GM21390 (cell line): Measurements from ENCODE around the gene CDH10.

ENCODE experiments used
- ATAC-seq: cut with Tn5 transposase; IDR thresholded peaks from one replicate; pipeline ENCODE4 v1.9.1; 2021; ENCODE audit not compliant: unreplicated experiment

CDH10 gene

DNA sequence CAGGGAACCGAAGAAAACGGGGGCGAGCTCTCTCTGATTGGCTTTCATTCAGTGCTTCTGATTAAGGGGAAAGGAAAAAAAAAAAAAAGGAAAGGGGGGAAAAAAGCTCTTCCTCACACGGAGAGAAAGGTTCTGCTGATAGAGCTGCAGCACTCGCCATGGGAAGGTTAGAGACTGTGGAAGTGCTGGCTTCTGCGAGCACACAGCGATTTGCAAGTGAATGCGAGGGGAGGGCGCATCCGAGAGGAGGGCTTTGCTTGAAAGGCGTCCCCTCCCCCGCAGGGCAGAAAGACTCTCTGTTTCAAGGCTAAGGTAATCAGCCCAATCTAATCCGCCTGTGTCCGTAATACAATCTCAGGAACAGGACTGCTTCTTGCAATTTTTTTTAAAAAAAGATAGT lies at the start of gene CDH10:
Gene CDH10, minus strand, starts transcription at position 218 of the 400 bp plus-strand sequence. CDS start 51,488 bp downstream, outside the sequence.
- no peak for ATAC-seq

DNA sequence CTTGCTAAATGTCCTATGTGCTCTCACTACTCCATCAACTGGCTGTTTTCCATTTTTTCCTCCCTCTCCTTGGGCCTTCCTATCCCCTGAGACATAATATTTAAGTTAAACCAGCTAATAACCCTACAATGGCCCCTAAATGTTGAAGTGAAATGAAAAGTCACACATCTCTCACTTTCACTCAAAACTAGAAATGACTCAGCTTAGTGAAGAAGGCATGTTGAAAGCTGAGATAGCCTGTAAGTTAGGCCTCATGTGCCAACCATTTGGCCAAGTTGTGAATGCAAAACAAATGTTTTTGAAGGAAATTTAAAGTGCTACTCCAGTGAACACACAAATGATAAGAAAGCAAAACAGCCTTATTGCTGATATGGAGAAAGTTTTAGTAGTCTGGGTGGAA lies 48.8 kb upstream of the CDH10 start:
- ATAC-seq, result no peak

DNA sequence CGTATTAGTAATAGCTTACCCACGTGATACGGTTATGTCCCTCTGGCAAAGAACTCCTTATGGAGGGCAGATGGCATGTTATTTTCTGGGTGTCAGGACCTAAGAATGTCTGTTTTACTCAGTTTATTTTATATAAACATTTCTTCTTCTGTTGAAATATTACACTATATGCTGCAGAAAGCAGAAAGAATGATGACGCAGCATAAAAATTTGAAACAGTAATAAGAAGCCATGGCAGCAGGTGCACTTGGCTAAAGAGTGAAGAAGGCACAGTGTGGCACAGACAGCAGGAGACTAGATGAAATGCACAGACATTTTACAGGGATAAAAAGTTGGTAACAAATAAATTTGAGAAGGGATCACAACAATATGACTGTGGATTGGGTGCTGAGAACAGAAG lies 46.3 kb upstream of the CDH10 start:
- ATAC-seq, result no peak

DNA sequence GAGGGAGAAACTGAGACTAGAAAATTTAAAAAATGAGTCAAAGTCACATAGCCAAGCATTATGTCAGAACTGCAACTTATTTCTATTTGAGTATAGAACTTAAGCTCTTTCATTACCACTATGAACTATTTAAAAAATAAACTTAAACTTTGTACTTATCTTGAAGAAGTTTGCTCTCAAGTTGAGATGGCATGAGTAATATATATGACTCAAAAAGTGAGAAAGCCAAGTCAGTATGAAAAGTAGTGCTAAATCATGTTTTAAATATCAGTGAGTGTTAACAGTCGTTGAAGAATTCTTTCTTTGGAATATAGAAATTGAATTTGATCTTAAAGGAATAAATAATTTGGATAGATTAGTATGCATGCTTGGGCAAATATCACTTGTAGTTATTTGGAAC lies 36.3 kb upstream of the CDH10 start:
- ATAC-seq, result no peak

DNA sequence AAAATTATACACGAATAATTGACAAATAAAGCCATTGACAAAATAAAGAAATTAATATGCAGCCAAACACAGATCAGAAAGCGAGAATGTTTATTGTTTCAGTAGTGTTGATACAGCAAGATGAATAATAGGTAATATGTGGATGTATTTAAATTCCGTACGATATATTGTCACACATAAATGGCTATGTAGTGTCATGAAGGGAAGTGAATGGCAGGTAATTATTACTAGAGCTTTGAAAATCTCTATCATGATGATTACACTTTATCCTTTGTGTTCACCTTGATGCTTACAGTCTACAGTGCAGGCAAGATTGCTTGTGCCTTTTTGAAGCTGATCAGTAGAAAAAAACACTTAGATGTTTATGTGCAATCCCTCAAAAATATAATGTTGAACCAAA lies 23.3 kb upstream of the CDH10 start:
- no peak for ATAC-seq

DNA sequence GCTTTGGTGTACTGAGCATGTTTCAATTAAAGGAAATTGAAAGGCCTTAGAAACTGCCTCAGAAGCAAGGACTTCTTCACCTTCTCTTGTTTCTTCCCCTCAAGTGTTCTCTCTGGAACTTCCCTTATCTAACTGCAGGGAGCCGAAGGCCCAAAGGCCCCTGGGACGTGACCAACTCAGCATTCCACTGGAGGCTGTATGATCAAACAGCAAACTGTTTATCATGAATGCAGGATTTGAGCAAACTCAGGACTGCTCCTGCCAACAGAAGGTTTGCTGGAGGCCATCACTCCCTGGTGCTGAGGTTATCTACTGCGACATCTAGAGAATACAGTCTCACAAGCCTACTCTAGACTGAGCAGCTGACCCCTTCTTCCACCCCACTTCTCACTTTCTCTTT lies 4.8 kb upstream of the CDH10 start:
- ATAC-seq, result no peak

DNA sequence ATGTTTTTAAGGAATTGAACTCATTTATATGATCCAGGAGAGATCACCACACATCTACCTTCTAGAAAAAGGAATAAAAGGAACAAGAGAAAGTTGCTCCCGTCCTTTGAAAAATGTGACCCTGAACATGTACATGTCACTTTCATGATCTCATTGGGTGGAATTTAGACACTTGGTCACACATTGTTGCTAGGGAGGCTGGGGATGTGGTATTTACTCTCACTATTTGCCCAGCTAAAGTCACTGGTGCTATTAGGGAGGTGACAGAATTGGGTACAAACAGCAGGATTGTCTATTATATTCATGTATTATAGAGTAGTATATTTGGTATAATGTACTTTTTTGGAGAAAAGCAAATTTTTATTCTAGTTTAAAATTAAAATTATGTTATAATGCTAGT lies 2.1 kb upstream of the CDH10 start:
- no peak for ATAC-seq

DNA sequence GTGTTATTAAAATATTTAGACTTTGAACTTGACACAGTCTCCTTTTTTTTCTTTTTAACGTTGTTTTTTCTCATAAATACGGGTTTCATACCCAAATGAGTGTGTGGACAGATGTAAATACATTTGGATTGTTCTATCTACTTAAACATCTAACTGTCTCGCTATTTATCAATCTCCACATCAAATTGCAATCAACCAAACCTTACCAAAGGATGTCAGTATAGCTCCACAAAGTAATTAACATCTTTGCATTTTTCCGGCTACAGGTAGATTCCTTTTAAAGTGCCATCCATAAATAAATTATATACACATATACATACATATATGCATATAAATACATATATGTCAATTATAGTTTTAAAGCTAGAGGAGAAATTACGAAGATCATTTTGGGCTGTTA lies 705 bp upstream of the CDH10 start:
- no peak for ATAC-seq

DNA sequence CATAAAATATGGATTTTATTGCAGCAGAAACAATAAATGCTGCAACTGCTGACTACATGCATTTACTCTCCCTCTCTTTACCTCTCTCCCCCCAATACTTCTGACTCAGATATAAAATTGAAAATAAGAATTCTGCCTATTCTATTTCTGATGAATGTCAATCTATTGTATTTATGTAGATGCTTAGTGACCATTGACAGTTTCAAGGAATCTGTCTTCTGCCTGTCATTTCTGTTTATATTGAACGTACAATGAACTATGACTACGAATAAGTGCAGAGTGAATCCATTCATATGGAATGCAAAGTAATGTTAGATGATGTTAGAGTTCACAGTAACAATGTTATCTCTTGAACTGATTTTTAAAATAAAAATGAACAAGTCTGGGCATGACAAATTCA lies 898 bp downstream of the CDH10 start:
- no peak for ATAC-seq

DNA sequence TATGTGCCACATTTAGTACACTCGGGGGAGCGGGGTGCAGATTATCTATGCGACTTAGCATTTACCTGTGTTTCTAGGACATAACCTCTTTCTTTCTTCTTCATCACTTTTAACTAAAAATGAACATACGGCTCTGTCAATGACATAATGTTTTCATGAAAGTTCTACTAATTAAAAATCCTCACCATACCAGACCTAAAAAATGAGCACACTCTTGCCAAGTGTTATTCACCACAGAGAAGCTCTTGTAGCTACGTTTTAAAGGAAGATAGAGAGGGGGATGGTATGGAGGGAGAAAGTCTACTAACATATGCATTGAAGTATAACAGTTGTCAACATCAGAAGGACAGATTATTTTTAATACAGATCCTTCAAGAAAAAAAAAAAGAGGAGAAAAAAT lies 1.6 kb downstream of the CDH10 start:
- no peak for ATAC-seq

DNA sequence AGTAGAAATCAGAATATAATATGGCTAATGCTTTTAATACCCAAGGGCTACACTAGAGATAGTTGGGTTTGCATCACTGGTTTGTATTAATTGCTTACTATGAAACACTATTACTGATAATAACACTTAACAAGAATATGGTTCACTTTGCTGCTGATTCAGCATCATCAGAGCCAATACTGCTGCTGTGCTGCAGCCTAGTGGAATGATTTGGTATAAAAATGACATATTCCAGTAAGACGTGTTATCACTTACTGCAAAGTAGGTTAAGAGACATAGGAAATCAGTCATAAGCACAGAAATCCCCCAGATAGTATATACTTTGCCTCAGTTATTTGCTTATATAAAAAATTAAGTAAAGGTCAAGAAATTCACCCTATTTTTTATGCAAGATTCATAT lies 2.8 kb downstream of the CDH10 start:
- ATAC-seq, result no peak

DNA sequence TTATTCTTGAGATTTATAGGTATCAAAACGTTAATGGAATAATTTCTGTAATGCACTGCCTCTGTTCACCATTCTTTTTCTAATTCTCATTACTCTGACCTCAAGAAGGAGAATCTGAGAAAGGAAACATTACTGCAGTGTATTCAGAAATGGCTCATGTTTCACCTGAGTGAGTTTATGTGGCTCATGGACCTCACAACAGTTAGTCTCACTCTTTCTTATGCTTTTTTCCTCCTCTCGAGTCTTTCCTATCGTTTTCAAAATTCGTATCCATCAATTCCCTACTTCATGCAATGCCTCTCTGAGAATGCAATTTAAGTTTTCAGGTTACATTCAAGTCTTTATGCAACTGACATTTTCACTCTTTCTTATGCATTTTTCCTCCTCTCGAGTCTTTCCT lies 9.6 kb downstream of the CDH10 start:
- ATAC-seq, result no peak

DNA sequence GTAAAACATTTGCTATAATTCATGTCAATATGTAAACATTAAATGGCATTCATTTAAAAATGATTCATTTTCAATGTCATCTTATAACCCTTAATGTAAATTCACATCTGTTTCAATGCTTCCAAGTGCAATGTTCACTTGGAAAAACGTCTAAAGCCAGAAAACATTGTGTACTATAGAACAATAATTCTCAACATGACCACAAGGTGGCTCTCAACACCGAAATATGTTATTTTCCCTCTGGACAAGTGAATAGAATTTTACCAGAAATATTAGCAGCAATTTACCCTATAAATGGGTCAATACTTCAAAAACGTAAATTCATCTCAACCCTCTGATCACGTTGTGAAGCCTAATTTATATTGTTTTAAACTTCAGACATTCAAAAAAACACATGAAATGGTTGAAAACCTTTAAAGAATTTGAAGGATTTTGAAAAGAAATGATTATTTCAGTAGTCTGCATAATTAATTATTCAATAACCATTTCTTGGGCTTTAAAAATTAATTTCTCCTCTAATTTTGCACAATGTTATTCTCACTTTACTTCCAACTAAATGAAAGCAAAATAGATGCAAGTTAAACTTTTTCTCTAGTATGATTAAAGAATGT lies 11.0 kb downstream of the CDH10 start:
- ATAC-seq, result no peak

DNA sequence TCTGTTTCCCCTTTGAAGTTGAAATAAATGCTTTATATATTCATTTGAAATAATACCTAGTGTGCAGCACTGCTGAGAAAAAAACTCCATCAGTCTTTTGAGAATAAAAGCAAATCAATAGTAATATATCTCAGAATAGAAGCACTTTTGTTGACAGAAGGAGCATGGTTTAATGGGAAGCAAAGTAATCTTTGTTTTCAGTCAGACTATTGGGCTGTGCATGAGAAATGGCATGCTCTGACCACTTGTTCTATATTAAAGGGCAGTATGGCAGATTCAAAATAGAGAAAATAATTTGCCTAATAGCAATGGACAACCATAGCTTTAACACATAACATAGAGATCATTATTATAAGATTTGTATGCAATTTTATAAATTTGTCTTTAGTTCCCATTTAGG lies 12.4 kb downstream of the CDH10 start:
- ATAC-seq, result no peak

DNA sequence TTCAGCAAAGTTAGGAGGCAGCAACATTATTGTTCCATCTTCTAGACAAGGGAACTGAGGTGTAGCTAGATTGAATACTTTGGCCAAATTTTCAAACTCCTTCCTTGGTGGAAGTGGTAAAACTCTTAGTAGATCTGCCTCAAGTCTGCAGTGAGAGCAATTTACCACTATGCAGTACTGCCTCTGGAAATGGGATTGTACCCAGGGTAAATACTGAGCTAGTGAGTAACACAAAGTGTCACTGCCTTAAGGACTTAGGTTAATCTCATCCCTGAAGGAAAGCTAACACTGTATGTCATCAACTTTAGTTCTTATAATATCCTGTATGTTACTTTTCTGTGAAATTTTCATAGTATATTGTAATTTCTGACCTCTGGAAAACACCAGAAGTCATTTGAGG lies 13.9 kb downstream of the CDH10 start:
- no peak for ATAC-seq

DNA sequence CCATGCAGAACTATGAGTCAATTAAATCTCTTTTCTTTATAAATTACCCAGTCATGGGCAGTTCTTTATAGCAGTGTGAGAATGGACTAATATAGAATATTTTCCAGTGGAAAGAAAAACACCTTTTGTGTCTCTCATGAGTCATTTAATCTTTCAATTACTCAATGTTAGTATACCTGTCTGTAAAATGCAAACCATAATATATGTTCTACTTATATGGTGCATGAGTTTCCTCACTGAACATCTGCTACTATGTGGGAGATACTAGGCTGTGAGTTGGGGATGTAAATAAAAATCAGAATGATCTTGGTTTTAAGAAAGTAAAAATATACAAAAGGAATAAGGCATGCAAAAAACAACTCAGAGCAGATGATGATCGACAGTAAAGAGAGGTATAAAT lies 15.0 kb downstream of the CDH10 start:
- ATAC-seq, result no peak

DNA sequence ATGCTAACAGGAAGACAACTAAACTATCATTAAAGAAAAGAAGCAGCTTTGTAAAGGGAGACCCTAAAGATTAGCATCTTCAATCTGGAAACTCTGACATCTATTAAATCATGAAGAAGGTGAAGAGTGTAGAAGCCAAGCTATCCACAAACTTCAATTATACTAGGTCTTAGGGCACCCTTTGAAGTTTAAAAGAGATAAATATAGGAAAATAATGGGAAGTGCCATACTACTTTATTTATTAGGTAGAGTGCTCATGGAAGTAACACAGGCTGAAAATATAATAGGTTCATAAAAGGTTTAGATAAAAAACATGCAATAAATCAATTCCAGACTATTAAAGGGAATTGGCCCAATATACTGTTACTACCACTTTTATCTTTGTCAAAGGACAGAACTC lies 19.9 kb downstream of the CDH10 start:
- no peak for ATAC-seq

DNA sequence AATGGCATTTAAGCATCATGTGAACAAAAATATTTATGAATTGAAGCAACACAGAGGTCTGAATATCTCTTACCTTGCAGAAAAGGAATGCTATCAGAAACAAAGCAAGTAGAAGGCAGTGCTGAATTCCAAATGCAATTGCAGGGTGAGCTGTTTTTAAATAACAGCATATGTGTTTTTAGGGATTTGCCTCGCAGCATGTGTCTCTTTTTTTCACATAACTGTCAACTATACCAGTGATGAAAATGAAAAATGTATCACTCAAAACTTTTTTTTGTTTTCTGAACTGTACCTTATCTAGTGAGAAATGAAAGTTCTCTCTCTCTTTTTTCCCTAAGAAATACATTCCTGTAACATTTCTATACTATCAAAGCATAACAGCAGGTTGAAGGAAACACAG lies 21.2 kb downstream of the CDH10 start:
- ATAC-seq, result no peak

DNA sequence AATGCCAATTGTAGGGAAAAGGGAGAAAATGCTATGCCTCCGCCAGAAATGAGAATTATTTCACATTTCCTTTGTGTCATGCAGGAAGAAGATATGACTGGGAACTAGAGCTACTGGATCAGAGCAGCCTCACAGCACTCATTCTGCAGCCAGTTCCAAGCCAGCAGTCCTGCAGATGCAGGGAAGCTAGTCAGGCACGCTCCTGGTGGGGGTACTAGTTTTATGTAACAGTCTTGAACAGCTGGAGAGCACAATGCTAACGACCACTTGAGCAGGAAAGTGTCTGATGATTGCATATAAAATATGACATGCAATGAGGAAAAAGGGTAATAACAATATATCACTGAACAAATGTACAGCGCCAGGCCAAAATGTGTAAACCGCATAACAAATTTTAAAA lies 21.7 kb downstream of the CDH10 start:
- no peak for ATAC-seq

DNA sequence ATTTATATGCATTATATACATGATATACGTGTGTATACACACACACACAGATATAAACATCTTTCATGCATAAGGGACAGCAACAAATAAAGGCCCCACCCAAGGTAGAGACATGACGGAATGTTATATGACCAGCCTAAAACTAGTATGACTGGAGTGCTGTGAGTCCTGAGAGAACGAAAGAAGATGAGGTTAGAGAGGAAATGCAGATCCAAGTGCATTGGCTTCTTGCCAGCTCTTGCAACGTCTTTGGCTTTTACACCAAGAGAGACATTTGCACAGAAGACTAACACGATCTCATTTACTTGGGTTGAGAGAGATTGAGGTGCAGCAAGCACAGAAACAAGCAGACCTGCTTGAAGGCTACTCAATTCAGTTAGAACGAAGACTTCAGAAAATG lies 23.0 kb downstream of the CDH10 start:
- ATAC-seq, result no peak

DNA sequence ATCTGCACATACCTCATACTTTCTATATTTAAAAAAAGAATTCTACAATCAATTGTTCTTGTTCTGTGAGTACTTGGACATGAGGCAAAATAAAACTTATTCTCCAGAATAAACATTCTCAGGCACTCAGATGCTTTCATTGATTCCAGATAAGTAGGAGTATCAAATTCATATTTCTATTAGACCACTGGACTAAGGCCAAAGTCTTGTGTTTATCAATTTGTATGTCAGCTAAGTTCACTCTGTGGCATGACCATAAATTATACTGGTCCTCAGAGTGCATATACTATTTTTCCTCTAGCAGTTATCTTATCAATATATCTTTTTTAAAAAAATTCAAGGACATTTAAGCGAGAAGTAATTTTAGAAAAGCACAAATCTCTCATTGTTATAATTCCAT lies 28.2 kb downstream of the CDH10 start:
- no peak for ATAC-seq

DNA sequence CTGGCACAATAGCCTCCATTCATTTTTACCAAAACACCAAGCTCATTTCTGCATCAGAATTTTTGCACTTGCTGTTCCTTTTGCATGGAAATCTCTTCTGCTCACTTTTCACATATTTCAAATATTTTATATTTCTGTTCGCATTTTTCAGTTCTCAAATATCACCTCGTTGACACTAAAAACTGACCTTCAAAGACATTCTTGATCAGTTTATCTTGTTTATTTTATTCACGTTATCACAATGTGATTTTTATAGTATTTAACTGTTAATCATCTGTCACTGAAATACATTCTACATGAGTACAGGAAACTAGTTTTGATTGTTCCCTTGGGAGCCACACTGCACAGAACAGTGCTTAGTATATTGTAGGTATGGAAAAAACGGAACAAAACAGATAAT lies 29.6 kb downstream of the CDH10 start:
- ATAC-seq, result no peak

DNA sequence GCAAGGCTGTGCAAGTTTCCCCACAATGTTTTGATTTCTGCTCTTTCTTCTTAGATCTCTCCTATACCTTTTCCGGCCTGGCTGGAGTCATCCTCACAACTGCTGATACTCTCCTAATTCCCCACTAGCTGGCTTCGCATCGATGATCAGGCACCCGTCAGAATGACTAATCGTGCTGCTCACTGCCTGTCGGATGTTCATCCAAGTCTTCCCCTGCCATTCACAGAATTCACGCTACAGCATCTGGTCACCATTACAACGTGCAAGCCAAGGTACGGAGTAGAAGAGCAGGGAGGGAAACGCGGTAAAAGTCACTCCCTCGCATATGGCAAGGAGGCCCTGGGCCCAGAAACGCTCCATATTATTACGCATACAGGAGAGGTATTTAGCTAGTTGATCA lies 35.1 kb downstream of the CDH10 start:
- ATAC-seq, result no peak

DNA sequence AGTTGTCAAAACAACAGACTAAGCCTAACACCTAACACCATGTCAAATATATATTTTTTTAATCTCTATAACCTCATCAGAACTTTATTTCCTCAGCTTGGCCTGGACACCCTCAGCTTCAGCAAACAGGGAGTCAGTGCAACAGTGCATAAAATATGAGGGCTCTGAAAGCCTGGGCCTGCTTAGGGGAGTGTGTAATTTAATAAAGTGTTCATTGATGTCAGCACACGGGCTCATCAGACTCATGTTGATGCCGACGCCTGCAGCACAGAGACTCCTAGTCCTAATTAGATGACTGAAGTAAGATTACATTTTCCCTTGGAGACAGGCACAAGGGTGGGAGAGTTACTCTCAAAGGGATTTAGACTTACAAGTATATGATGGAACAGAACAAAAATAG lies 37.8 kb downstream of the CDH10 start:
- no peak for ATAC-seq
